Umbilical cord (tissue), 2 donors: ENCODE data around the gene TMPRSS6. TPM values are rescaled to one million over a fixed set of nuclear protein-coding genes. Genes with fewer than 3 reads are reported as not detected.

Experiments
- DNase-seq: peaks from one replicate; pipeline ENCODE4 v3.0.0-alpha.2; 2015; ENCODE audit warnings: low spot score
- total RNA-seq: library from RNA; depleted of rRNA; stranded (reverse); fragments of >200 nt; gene quantifications from one replicate; pipeline ENCODE4 v1.2.3, GENCODE V29; 2014; ENCODE audit warnings: low replicate concordance; ENCODE audit not compliant: insufficient read depth

The TMPRSS6 gene
- total RNA-seq, 1 donor from 2014 or later, result not detected

GRCh38 chr22:37051391-37052385, 57.8 kb downstream of the TMPRSS6 start, which contains the start of gene KCTD17:
TSS of gene KCTD17 (plus strand) at chr22:37051742. CDS start at chr22:37051761, 19 bp downstream.
- DNase-seq, result peak; percentile 75

- DNase-seq, result no peak
Observed at GRCh38 chr22:37050913-37051312, 58.6 kb downstream of the TMPRSS6 start.

- no peak for DNase-seq
Observed at GRCh38 chr22:37049224-37049623, 60.3 kb downstream of the TMPRSS6 start.

GRCh38 chr22:37048133-37048532, 61.4 kb downstream of the TMPRSS6 start:
- no peak for DNase-seq

- no peak for DNase-seq
Observed at GRCh38 chr22:37047006-37047405, 62.5 kb downstream of the TMPRSS6 start.

- DNase-seq, result no peak
Observed at GRCh38 chr22:37046589-37046988, 62.9 kb downstream of the TMPRSS6 start.

- DNase-seq, result peak; percentile 30
Observed at GRCh38 chr22:37045958-37046357, 63.6 kb downstream of the TMPRSS6 start.

- no peak for DNase-seq
Observed at GRCh38 chr22:37044634-37045625, 64.6 kb downstream of the TMPRSS6 start.

- no peak for DNase-seq
Observed at GRCh38 chr22:37043828-37044538, 65.5 kb downstream of the TMPRSS6 start.

GRCh38 chr22:37043209-37043827, 66.2 kb downstream of the TMPRSS6 start:
- DNase-seq, result no peak

GRCh38 chr22:37039466-37039865, 70.0 kb downstream of the TMPRSS6 start:
- no peak for DNase-seq

- DNase-seq, result no peak
Observed at GRCh38 chr22:37037669-37038068, 71.8 kb downstream of the TMPRSS6 start.

GRCh38 chr22:37036655-37037377, 72.7 kb downstream of the TMPRSS6 start:
- DNase-seq, result no peak

GRCh38 chr22:37033605-37034430, 75.7 kb downstream of the TMPRSS6 start:
- no peak for DNase-seq

GRCh38 chr22:37032535-37033460, 76.7 kb downstream of the TMPRSS6 start:
- peak; percentile 26 for DNase-seq

- DNase-seq, result no peak
Observed at GRCh38 chr22:37032134-37032534, 77.4 kb downstream of the TMPRSS6 start.

- DNase-seq, result no peak
Observed at GRCh38 chr22:37030560-37031281, 78.8 kb downstream of the TMPRSS6 start.
